ENCODE data around the gene KCNJ2.

KCNJ2 gene

DNA sequence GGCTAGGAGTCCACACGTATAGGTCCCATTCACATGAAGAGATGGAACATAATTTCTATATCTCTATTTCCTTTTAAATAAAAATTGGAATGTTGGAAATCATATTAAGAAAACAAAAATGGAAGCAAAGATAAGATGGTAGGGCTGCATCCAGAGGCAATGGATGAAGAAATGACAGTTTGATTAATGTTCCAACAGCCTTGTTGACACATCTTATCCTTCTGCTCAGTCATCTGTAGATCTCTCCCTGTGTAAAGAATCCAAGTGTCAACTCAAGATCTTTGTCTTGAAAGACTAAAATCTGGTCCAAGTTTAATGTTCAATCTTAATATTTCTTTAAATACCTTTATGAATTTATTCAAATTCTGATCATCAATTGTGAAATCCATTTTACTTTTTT, 7.8 kb upstream of the KCNJ2 start:
- DNase-seq: no peak

DNA sequence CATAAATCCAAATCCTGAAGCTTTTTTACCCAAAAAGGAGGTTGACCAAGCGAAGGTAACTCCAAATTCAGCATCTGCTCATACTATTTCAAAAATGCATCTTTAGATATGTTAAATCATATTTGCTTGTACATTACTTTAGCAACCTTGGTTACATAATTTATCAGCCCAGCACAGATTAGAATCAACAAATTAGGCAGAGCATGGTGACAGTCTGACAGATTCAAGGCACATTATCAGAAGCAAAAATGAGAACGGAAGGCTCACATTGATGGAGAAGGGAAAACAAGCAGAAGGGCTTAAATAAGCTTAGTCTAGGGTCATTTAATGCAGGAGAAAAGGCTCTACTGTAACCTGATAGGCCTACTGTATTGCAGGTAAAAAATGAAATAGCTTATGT, 3.9 kb upstream of the KCNJ2 start:
- no peak for DNase-seq

DNA sequence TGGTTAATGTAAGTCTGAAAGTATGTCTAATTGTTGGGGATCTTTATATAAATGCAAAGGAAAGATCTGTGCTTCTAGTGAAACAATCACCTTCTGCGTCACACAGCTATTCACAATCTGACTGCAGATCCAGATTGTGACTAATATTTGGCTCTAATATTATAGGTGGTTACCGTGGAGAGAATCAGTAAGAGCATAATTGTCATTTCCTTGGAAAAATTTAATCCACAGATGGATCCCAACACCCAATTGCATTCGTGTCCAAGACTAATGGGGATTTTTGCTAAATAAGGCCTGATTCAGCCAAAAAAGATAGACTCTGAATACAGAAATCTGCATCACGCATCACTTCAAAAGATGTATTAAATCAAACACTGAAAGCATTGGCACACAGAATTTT, 2.7 kb upstream of the KCNJ2 start:
- no peak for DNase-seq

DNA sequence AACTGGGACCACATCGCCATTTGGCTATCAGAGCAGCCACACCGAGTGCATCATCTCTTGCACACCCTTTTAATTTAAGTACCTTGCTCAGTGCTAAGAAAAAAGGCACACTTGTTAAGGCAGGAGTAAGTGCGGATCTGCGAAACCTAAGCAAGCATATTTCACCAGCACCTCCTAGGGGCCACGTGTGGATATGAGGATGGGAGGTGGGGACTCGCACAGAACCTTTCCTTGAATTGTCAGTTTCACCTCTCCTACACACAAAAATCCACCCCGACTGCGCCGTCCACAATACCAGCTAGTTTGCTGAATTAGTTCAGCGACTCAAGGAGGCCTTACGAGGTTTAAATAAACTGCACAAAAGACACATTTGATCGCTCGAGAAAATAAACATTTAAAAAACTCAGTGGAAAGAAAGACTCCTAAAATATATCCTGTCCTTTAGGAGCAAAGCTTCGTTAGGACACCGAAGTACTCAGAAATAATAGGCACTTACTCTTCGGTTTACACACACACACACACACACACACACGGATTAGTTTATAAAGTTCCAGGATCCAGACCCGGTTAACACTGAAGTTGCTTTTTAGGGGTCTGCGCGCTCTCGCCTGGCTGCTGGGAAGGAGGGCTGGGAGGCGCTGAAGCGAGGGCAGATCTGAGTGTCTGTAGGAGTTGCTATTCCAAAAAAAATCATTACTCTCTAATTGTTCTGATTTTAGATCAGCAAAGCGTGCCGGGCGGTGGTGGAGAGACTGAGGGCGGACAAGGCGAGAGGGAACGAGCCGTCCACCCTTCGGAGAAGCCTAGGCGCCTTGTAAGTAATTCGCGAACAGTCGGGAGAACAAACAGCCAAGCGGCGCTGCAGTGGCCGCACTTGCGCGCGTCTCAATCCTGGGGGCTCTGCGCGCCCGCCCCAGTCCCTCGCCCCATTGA, 1.0 kb upstream of the KCNJ2 start:
- DNase-seq: peak in 1 of 2 donors; percentile 24

DNA sequence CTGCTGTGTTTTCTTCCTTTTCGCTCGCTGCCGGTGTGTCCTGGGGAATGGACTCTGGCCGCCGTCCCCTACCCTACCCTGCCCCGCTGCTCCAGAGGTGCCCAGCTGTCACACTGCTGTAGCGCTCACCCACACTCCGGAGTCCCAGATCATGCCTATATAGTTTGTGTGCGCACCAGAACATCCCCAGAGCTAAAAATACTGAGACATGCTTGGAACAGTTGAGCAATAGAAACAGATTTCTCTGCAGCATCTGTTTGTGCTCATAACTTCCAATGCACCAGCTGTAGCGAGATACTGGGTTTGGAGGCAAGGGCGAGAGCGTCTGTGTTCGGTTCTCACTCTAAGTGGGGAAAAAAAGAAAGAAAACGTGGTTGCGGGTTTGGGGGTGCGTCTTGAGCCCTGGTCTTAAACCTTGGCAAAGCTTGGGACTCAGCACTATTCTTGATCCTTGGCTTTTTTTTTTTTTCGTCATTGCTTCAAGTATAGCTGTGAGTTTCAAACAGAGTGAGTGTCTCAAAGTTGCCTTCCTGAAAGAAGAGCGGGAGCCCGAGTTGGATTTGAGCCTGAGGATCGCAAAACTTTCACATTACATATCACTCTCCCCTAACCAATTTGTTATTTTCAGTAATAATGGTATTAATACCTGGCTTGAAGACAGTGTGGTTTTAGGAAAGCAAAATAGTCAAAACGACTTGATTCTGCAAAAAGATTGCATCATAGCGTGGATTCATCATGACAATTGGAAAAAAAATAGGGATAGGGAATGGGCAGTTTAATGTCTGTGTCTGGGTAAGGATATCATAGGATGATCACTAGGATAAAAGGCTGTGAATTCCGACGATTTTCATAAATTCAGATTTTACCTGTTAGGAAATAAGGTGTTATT, 621 bp downstream of the KCNJ2 start:
- no peak for DNase-seq

DNA sequence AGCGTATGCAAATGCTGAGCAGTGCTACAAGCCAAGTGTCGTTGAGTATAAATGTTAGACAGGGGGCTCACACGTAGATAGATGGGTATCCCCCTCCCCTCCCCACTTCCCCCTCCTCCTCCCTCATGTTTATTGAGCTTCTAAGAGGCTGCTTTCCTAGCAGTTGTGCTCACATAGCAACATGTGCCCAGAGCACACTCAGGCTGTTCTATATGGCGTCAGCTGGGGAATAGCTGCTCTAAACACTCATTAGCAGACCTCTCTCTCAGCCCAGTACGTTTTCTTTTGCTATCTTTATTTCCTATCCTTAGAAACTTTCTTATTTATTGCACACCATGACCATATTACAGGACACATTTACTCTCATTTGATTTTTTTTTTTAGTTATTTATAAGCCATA, 1.8 kb downstream of the KCNJ2 start:
- no peak for DNase-seq

DNA sequence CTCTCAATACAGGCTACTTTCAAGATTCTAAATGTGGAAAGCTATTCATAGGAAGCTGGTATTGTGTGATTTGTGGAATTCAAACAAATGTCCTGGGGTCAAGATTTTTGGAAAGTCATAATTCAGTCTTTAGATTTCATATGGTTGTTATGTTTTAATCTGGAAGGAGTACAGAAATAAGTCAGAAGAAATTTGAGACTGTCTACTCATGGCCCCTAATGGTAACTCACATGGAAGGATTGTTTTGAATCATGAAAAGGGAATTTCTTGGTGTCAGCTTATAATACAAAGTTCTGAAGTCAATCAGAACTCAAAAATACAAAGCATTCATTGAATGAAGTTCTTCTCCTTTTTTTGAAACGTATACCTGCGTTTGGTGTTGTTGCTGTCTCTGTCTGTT, 3.1 kb downstream of the KCNJ2 start:
- no peak for DNase-seq

DNA sequence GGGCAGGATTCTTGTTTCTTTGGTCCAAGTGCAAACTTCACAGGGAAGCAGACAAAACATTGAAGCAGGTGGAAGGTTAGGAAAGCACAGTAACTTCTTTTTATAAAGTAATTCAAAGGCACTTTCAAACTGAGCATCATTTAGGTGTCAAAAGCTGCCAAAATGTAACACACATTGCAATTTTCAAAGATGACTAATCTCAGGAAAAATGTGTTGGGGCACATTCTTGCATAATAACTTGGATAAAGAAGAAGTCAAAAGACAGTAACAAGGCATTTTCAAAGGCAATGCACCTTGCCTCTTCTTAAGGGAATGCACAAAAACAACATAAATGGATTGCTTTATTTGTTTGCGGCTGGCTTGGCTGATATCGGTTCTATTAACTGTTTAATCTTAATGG, 3.6 kb downstream of the KCNJ2 start:
- no peak for DNase-seq

DNA sequence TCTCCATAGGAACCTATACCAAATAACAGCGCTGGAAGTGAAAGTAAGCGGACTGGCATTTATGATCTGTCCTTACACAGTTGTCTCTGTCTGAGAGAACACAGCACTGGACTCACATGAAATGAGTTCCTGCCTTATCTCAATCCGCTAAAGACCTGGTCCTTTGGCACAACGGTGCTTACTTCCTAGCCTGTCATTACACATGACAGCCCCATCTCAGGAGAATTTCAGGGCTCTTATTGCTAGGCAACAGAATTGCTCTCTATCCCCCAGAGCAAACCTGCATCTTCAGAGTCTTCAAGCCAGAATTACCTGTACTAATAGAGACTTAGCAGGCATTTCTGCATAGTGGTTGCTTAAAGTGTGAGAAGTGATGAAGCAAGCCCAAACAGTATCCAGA, 4.3 kb downstream of the KCNJ2 start:
- DNase-seq: no peak

DNA sequence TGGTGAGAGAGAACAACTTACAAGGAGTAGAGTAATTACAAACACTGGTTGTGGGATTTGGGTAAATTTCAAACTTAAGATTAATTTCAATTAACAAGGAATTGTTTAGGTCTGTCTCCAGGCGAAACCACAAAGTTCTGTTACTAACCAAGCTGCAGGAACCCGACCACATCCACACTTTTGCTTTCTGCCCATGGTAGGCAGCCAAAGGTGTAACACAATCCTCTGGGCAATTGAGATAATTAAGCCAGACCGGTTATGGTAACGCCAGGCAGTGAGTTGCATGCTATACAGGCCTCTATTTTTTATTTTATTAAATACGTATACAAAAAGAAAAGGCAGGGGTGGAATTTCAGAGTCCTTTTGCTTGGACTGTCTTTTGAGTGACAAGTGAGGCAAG, 12.0 kb downstream of the KCNJ2 start:
- DNase-seq: no peak

DNA sequence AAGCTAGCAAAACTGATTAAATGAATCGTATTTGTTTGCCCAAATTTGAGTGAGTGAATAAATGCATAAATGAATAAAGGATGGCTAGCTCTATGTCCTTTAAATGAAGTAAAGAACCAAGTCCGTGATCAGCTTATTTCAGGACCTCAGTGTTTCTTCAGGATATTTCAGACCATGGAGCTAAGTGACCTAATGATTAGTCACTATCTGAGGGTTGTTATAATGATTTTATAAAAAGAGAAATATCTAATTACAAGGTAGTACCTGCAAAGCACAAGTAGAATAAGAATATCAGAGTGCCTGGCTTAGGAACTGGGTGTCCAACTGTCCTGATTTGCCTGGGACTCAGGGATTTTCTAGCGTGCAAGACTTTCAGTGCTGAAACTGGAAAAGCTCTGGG, 12.5 kb downstream of the KCNJ2 start:
- no peak for DNase-seq

DNA sequence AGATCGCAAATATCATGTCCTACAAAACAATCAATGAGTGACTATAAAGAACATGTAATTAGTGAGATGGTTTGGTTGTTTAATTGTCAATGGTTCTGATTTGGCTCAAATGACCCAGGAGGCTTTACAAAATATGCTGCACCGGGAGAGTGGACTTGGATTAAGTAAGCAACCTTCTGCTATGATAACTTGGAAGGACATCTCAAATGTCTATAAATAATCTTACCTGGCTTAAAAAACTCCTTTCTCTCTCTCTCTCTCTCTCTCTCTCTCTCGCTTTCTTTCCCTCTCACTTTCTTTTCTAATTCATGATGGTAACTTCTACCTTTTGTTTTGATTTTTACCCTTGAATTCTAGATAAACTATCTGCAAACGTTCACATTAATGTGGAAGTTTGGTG, 14.2 kb downstream of the KCNJ2 start:
- DNase-seq: no peak

DNA sequence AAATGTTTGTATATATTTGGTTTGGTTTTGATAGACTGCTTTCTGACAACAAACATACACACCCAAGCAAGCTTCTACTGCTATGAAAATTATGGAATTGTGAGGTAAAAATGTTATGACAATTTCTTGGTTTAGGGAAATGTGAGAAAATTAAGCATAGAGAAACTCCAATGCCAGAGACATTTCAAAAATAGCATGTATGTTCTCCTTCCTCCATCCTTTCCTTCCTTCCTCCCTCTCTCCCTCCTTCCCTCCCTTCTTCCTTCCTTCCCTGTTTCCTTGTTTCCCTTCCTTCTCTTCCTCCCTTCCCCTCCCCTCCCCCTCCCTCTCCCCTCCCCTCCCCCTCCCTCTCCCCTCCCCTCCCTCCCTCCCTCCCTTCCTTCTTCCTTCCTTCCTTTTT, 14.9 kb downstream of the KCNJ2 start:
- DNase-seq: no peak

DNA sequence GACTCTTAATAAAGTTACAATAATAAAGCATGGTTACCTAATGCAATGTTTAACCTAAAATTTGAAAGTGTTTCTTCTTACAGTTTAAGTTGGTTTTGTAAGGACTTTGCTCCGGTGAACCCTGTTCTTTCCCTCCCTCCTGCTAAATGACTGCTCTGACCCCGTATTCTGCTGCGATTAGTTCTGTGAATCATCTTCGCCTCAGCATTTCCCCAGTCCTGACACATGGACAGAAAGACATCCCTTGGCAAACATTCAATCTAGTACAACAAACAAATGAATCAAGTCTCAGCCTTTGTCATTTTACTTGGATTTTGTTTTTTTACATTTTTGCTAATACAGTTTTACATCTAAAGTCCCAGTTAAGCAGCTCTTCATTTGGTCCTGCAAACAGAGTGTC, 15.4 kb downstream of the KCNJ2 start:
- no peak for DNase-seq

DNA sequence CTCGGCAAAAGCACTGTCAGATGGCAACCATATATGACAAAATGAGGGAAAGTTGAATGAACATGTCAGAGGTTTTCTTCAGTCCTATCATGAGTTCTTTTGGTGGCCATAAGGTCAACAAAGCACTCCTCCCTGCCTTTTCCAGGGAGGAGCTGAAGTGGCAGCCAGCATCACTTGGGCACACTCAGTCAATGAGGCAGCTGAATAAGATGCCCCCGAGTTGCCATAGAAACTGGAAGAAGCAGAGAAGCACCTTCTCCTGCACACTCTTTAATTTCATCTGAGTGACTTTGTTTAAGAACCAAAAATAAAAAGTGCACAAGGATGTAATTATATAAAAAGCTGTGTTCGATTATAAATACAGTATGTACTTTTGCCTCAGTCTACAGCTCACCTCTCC, 16.0 kb downstream of the KCNJ2 start:
- no peak for DNase-seq

DNA sequence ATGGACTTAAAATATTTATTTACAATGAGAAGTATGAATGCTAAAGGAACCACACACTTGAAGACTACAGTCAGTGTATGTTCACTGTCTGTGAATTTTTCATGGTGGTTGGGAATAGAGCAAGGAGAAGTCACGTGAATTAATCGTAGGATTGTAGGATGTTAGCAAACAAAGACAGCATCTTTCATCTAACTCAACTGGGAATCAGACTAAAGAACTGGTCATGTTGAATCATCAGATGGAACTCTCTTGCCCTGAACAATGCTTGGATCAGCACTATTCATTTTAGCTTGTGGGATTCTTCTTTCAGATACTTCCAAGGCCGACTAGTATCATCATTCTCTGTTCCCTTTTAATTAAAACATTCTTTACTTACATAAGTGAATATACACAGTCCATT, 18.1 kb downstream of the KCNJ2 start:
- DNase-seq: no peak

DNA sequence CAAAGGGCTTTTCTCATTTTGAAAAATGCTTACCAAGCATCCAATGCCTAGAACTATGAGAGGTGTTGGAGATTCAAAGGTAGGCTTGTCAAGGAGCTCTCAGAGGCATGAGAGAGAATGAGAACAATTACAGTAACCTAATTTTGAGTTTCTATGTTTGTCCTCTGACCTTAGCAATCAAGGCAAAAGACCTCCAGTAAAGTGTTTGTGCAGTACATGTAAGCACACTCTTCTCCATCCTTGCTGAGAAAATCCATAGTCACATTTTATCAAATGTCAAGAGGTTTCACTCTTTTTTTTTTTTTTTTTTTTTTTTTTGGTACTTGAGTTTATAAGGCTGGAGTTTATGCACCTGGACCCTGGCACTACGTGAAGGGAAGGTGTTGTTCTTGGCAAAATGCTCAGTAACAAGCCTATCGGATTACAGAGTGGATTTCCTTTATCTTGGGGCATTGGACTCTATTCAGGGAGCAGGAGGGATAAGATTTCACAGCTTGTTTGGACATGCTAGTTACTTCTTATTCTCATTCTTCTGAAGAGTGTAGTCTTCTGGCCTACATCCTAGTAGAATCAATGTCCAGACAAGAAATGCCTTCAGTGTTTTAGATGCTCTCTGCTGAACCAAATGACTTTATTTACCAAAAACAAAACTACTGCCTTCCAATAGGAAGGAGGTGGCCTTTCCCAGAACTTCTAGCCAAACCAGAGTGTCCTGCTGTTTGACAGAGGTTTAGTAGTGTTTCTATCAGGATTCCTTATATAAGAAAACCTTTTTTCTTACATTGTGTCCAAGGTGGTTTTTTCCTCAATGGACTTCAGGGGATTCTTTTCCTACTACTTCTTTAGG, 21.9 kb downstream of the KCNJ2 start:
- DNase-seq: no peak

DNA sequence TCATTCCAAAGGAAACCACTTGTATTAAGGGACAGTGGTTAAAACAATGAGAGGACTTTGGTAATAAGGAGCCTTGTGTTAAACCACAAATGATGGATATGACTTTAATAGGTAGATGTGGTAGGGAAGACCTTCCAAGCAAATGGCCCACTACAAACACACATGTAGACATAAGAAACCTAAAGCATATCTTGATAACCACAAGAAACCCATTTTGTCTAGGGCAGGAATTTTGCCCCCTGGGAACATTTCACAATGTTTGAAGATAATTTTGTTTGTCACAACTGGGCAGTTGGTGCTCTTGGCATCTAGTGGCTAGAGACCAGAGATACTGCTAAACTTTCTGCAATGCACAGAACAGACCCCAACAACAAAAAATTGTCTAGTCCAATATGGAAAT, 25.8 kb downstream of the KCNJ2 start:
- no peak for DNase-seq

DNA sequence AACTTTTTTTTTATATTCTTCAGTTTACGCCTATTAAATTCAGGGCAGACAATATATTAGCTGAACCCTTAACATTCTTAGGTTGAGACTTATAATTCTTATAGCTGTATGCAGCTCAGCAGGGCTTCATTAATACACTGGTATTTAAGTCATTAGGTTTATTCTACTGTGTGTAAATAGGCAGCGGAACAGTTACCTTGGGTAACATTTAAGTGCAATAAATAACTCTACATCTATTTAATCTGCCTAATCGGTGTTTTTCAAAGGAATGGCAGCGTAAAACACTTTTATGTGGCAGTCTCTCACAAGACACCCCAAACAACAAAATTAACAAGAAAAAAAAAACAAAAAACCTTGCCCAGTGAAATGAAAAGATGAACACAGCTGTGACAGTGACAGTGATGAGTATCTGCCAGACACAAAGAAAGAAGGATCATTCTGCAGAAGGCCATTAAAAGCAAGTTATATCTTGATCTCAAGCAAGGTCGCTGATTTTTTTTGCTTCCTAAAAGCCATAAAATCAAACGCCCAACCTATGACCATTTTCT, 32.6 kb downstream of the KCNJ2 start:
- DNase-seq: no peak

DNA sequence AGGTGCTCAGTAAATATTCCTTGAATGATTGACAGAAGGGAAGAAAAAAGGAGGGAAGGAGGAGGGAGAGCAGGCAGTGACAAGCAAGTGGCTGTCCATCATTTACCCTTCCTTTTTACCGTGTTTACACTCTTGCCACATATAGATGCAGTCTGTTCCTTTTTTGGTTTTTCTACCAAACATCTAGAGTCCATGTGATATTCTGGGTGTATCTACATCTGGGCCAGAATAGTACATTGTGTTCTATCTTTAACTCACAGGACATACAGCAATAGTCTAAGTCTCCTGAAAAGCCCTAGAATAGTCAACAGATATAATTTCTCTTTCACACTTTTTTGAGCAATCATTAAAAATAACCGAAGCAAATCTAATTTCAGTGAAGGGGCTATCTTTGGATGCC, 33.5 kb downstream of the KCNJ2 start:
- no peak for DNase-seq

DNA sequence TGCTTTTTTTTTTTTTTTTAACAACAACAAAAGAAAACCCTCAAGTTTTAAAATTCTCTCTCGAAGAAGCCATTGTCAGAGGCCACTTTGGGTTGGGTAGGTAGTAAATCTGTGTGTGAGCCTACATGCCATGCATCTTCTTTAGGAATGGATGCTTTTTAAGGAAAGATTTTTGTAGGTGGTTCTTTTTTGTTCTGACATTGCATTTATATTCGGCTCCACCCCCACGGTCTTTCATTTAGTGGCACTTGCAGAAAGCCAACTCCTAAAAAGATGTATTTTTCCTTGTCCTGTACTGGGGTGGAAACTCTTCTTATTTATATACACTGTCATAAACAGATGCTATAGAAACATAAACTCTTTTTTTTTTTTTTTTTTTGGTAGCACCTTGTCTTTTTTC, 35.1 kb downstream of the KCNJ2 start:
- no peak for DNase-seq

DNA sequence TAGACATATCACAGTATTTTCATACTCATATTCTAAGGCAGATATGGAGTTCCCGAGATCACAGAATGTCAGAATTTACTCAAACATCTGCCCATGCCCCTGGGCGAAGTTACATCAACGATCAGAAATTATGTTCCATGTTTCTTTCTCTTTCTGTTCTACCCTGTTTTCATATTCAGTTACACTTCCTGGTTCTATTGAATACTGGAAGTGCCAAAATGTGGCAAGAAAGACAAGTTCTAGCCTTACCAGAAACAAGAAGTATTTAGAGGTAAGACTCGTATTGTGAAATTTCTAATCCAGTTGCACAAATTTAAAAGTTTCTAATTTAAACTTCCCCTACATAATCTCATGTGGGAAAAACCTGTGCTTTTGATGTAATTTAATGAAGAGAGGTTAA, 36.1 kb downstream of the KCNJ2 start:
- DNase-seq: no peak

Measured in stimulated activated CD4-positive, alpha-beta T cell treated with anti-CD3 and anti-CD28 coated beads, Interleukin-2, amount 100 ng/mL, for 24 hours (primary cell).